ENCODE results near the gene PLS3.

The PLS3 gene

DNA sequence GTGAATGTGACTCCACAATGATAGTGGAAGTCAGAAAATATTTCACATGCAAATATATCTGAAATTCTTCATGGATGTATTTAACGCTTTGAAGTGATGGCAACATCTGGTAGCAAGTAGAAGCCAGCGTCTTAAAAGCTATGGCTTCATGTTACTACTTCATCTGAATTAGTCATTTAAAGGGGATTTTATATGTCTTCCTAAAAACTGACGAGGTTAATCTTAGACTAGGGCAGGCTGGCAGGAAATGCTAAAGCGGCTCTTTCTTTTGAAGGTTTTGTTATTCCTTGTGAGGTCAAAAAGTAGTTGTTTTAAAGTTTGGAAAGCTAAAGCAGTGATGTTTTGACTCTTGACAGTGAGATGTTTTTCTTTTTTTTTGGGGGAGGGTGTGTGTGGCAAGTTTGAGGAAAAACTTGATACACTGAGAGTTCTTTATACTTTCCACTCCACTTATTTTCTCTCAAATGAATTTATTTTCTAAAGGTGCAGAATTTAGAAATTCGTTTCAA, 22.6 kb downstream of the PLS3 start:
- Mint-ChIP-seq H3K27me3 (no peaks in the 10 kb centered on the region), H3K4me1 (ENCODE audit: low read depth) (peaks cover 2% of the 10 kb centered on the region), H3K4me3 (no peak overlapping the region), H3K36me3 (no peaks in the 10 kb centered on the region), H3K9me3 (ENCODE audit: low read depth) (no peaks in the 10 kb centered on the region), H3K27ac (peak overlapping the region; percentile 34)

DNA sequence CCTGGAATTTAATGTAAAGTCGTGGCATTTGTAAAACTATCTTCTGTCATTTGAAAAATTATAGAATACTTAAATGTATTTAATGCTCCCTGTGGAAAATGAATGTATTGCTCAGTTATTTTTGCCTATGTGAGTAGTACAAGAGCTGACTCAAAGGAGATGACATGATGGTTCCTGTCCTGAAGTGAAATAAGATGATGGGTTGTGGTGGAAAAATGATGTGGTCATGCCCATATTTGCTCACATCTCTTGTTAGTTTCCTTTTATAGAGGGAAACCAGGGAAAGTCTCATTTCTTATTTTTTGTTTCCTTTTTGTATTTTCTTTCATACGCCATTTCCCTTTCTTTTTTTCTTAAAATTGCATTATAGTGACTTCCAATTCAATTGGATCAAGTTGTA, 23.7 kb downstream of the PLS3 start:
- H3K36me3 Mint-ChIP-seq: no peaks in the 10 kb centered on the region
- no peak overlapping the region for H3K27ac Mint-ChIP-seq
- H3K9me3 Mint-ChIP-seq (ENCODE audit: low read depth): no peaks in the 10 kb centered on the region
- H3K4me1 Mint-ChIP-seq (ENCODE audit: low read depth): peaks cover 2% of the 10 kb centered on the region
- no peaks in the 10 kb centered on the region for H3K27me3 Mint-ChIP-seq
- no peak overlapping the region for H3K4me3 Mint-ChIP-seq

DNA sequence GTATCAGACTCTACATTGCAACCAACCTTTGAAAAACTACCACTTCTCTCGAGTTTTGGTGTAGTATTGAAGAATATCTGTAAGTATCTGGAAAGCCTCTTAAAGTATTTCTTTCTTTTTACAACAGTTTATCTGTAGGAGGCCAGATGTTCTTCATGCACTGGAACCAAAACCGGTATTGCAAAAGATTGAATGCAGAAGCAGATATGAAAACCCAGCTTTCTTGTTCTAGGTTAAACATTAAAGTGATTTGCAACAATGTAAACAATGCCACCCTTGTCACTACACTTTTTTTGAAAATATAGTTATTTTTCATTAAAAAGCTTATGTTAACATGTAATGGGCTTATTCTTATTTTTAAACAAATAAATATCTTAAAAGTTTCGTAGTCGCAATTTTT, 27.2 kb downstream of the PLS3 start:
- no peak overlapping the region for H3K4me3 Mint-ChIP-seq

DNA sequence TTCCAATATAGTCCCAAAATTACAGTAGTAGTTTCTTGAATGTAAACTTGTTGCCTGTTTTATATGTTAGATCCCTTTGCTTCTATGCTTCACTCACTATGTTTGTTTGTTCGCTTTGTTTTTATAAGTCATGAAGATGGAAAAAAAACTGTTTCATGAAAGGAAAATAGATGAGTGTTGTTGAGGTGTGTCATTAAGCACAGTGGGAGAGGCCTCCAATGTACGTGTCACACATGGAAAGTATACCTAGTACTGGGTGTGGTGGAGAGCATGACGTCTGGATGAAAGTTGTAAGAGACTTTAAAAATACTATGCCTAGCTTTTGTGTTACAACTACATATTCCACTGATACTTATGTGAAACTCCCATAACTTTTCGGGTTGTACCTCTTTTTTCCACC, 28.4 kb downstream of the PLS3 start:
- H3K9me3 Mint-ChIP-seq (ENCODE audit: low read depth): no peaks in the 10 kb centered on the region
- H3K27ac Mint-ChIP-seq: no peak overlapping the region
- H3K4me3 Mint-ChIP-seq: no peak overlapping the region
- H3K4me1 Mint-ChIP-seq (ENCODE audit: low read depth): peaks cover under 1% of the 10 kb centered on the region
- H3K36me3 Mint-ChIP-seq: no peaks in the 10 kb centered on the region
- no peaks in the 10 kb centered on the region for H3K27me3 Mint-ChIP-seq

More for the DNA sequence above, 27.2 kb downstream of the PLS3 start:
- Mint-ChIP-seq H3K27me3 (no peaks in the 10 kb centered on the region), H3K4me1 (ENCODE audit: low read depth) (peaks cover 2% of the 10 kb centered on the region), H3K27ac (no peak overlapping the region), H3K36me3 (no peaks in the 10 kb centered on the region), H3K9me3 (ENCODE audit: low read depth) (no peaks in the 10 kb centered on the region)

DNA sequence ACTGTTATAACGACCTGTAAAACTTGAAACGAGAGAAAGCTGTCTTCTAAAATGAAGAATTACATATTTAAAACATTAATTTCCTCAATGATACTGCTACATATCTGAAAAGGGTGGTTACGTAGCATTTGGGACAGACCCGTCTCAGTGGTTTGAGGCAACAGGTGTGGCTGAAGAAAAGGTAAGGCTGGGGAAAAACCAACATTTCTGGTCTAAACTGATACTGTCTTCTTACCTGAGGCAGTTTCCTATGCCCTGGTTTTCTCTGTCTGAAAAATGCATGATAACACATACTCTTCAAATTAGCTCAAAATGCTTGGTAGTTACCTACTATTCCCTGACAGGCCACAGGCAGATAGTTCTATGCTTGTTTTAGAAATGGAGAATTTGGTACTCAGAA, 30.4 kb downstream of the PLS3 start:
- Mint-ChIP-seq H3K27ac (no peak overlapping the region), H3K4me3 (no peak overlapping the region), H3K27me3 (no peaks in the 10 kb centered on the region), H3K4me1 (ENCODE audit: low read depth) (no peaks in the 10 kb centered on the region), H3K9me3 (ENCODE audit: low read depth) (no peaks in the 10 kb centered on the region), H3K36me3 (no peaks in the 10 kb centered on the region)

DNA sequence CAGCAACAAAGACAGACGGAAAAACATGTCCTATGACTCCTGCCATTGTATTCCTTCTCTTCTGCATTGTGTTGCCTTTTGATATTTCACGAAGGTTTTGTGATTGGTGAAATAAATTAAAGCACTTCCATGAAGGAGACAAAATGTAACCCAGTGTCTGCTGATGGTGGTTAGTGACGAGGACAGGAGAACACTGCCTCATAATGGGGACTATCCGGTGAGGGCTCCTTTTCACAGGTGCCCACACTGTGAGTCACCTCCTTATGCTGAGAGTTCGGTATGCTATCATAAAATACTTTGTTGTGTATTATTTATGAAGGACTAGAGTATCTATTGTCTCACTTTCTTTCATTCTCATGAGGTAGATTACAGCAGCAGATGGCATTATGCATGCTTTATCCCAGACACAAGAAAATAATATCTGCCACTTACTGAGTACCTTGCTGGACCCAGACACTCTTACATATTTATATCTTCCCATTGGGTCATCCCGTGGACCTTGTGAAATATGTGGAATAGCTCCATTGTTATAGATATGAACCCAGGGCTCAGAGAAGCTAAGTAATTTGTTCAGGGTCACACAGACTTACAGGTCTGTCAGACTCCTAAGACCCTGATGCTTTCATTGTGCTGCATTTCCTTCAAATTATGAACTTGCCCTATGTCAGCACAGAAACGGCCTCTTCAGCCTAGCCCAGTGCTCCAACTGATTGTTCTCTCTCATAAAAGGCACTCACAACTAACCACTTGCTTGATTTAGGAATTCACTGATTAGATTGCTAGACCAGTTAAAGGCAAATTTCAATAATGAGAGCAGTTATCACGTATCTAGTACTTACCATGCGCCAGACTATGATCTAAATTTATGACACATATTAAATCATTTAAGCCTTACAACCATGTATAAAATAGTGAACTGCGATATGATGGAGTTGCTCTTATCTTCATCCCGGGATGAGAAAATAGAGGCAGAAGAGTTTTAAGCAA, 31.2 kb downstream of the PLS3 start:
- Mint-ChIP-seq H3K27me3 (no peaks in the 10 kb centered on the region), H3K4me1 (ENCODE audit: low read depth) (no peaks in the 10 kb centered on the region), H3K36me3 (no peaks in the 10 kb centered on the region), H3K4me3 (no peak overlapping the region), H3K9me3 (ENCODE audit: low read depth) (no peaks in the 10 kb centered on the region), H3K27ac (no peak overlapping the region)

DNA sequence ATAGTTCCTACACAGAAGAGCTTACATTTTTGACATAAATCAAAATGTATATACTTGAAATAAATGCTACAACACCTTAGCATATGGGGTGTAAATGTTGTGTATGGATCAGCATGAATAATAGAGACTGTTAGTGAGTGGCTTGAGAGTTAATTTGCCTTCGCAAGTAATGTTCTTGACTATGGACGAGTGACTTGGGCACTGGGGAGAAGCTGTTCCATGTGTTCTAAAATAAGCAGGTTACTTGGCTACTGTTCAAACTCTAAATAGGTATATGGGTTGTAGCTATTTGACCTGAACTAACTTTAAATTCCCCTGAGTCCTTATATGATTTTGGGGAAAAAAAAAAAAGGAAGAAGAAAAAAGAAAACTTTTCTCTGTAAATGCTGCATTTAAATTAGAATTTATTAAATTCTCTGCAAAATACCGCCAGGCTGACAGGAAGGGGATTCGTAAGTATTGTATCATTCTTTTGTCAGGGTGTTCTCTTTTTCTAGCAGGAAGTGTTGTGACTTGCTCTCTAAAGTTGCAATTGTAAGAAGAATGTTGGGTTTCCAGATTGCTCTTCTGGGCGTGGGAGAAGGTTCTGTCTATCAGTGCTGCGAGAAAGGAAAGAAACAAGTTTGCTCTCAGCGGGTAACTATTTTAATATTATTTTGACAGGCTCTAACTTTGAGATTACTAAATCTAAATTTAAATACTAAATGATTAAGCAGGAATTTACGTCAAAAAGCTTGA, 32.2 kb downstream of the PLS3 start:
- Mint-ChIP-seq H3K36me3 (no peaks in the 10 kb centered on the region), H3K27ac (no peak overlapping the region), H3K4me3 (no peak overlapping the region), H3K9me3 (ENCODE audit: low read depth) (no peaks in the 10 kb centered on the region), H3K4me1 (ENCODE audit: low read depth) (no peaks in the 10 kb centered on the region), H3K27me3 (no peaks in the 10 kb centered on the region)

DNA sequence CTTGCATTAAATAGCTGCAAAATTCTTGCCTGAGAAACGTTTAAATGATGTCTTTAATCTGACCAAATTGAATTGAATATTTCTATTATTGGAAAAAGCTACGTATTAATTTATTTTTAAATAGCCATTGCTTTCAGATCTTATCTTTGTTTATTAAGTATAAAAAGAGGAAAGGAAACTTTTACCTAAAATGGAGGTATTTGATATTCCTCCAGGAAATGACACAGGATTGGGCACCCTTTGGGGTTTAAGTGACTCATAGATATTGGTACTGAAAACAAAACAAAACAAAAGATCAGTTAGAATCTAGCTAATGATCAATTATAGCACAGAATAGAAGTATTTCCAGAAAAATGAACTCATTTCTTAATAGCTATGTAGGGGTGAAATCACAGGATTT, 34.1 kb downstream of the PLS3 start:
- no peaks in the 10 kb centered on the region for H3K9me3 Mint-ChIP-seq (ENCODE audit: low read depth)
- H3K4me1 Mint-ChIP-seq (ENCODE audit: low read depth): no peaks in the 10 kb centered on the region
- H3K4me3 Mint-ChIP-seq: no peak overlapping the region
- no peaks in the 10 kb centered on the region for H3K27me3 Mint-ChIP-seq
- no peak overlapping the region for H3K27ac Mint-ChIP-seq
- no peaks in the 10 kb centered on the region for H3K36me3 Mint-ChIP-seq

DNA sequence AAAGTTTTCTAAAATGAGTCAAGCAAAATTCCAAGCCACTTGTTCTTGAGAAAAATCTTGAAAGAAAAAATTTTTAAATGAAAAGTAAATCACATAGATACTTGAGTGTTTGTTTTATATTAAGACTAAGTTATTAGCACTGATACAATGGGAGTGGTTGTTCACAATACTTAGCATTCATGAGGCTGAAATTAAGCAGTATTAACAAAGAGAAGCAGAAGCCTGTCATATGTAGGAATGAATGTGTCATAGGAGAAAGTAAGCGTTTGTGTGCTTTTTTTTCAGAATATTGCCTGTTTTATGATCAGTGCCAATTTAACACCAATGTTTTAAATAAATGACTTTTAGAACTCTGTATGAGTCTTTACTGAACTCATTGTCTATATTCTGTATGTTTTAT, 37.6 kb downstream of the PLS3 start:
- no peaks in the 10 kb centered on the region for H3K9me3 Mint-ChIP-seq (ENCODE audit: low read depth)
- no peaks in the 10 kb centered on the region for H3K27me3 Mint-ChIP-seq
- no peak overlapping the region for H3K4me3 Mint-ChIP-seq
- H3K36me3 Mint-ChIP-seq: no peaks in the 10 kb centered on the region
- no peaks in the 10 kb centered on the region for H3K4me1 Mint-ChIP-seq (ENCODE audit: low read depth)
- H3K27ac Mint-ChIP-seq: no peak overlapping the region

DNA sequence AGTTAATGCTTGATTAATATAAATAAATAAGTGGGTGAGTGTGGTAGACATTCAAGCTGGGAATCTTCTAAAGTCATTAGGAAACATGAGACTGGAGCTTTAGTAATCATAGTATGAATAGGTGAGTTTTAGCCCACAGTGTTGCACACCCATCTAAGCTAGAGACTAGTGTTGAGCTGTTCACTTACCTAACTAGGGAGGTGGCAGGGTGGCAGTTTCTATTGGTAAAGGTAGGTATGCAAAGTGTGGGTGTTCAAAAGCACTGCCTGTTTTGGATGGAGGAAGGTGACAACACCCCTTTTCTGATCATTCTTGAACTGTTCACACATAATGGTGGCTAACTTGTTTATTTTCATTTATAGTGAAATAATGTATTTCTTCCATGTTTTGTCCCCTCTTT, 41.3 kb downstream of the PLS3 start:
- H3K27ac Mint-ChIP-seq: no peak overlapping the region
- no peaks in the 10 kb centered on the region for H3K27me3 Mint-ChIP-seq
- H3K9me3 Mint-ChIP-seq (ENCODE audit: low read depth): no peaks in the 10 kb centered on the region

DNA sequence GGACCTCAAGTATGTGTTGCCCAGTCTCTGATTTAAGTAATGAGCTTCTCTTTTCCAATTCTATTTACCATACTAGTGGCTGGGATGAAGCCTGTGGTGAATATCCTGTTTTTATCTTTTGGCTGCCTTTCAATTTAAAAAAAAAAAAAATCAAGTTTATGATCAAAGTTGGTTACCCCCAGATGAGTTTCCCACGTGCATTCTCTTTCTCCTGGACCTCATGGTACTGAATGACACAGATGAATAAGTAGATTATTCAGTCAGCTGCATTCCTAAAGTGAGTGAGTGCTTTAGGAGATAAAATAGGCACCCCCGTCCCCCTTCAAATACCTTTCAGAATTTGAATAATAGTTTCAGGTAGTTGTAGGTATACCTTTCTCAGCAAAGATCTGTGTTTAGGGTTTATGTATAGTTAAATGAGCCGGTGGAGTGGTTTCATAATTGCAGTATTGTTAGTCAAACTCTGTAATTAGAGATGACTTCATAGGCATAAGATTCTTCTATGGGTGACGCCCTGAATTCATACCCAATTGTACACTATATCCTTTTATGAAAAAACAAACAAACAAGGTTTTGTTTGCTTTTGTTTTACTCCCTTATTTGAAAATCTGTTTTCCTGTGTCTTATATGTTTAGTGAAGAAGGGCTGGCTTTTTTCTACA, 41.9 kb downstream of the PLS3 start:
- Mint-ChIP-seq H3K36me3 (no peaks in the 10 kb centered on the region), H3K9me3 (ENCODE audit: low read depth) (no peaks in the 10 kb centered on the region), H3K27ac (no peak overlapping the region), H3K4me3 (no peak overlapping the region), H3K27me3 (no peaks in the 10 kb centered on the region), H3K4me1 (ENCODE audit: low read depth) (no peaks in the 10 kb centered on the region)

More for the DNA sequence above, 41.3 kb downstream of the PLS3 start:
- Mint-ChIP-seq H3K36me3 (no peaks in the 10 kb centered on the region), H3K4me1 (ENCODE audit: low read depth) (no peaks in the 10 kb centered on the region), H3K4me3 (no peak overlapping the region)

DNA sequence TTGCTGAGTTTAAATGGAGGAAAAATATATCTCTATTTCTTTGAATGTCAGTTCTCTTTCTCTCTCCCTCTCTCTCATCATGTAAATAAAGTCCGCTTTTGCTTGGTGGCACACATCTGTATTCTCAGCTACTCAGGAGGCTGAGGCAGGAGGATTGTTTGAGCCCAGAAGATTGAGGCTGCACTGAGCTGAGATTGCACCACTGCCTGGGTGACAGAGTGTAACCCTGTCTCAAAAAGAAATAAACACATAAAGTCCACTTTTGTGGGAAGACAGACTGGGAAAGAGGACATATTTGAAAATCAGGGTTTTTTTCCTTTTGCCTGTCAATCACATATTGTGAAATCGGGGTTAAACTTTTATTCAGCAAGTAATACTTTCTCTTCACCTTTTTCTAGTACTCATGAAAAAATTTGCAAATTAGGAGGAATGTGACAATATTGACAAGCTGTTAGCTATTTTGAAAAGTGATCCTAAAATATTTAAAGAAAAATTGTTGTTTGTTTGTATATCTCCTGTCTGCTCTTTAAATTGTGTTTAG, 42.6 kb downstream of the PLS3 start:
- Mint-ChIP-seq H3K9me3 (ENCODE audit: low read depth) (no peaks in the 10 kb centered on the region), H3K27me3 (no peaks in the 10 kb centered on the region), H3K27ac (no peak overlapping the region), H3K4me3 (no peak overlapping the region), H3K36me3 (no peaks in the 10 kb centered on the region), H3K4me1 (ENCODE audit: low read depth) (no peaks in the 10 kb centered on the region)

DNA sequence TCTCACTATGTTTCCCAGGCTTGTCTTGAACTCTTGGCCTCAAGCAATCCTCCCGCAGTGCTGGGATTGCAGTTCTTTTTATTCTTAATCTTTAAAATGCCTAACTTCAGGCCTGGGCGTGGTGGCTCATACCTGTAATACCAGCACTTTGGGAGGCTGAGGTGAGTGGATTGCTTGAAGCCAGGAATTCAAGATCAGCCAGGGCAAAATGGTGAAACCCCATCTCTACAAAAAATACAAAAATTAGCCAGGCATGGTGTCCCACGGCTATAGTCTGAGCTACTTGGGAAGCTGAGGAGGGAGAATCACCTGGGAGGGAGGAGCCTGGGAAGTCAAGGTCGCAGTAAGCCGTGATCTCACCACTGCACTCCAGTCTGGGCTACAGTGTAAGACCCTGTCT, 45.9 kb downstream of the PLS3 start:
- Mint-ChIP-seq H3K36me3 (no peaks in the 10 kb centered on the region), H3K27me3 (no peaks in the 10 kb centered on the region), H3K9me3 (ENCODE audit: low read depth) (no peaks in the 10 kb centered on the region), H3K4me1 (ENCODE audit: low read depth) (no peaks in the 10 kb centered on the region), H3K27ac (no peak overlapping the region), H3K4me3 (no peak overlapping the region)

DNA sequence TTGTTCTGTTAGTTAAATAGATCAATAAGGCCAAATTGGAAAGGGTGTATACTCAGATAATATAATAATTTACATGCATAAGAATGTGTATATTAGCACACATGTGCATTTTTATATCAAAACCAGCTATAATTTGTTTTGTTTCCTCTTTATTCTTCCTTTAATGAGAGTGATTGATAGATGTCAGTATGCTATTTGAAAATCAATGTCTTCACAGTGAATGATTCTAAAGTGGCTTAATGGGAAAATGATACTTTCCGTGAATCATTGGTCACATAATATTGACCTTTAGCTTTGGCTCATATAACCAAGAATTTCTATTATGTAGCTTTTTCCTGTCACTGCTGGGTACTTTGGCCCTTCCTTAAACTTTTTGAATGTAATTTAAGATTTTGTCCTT, 48.6 kb downstream of the PLS3 start:
- Mint-ChIP-seq H3K27me3 (no peaks in the 10 kb centered on the region), H3K4me3 (no peak overlapping the region), H3K9me3 (ENCODE audit: low read depth) (no peaks in the 10 kb centered on the region), H3K36me3 (no peaks in the 10 kb centered on the region), H3K27ac (no peak overlapping the region), H3K4me1 (ENCODE audit: low read depth) (no peaks in the 10 kb centered on the region)
